Omental fat pad (tissue), 4 donors: ENCODE results near the gene EXOSC10. TPM values are rescaled to one million over a fixed set of nuclear protein-coding genes. Genes with fewer than 3 reads are reported as not detected.

Experiments
- ATAC-seq: fragments of 150-250 bp; one replicate; pipeline ENCODE4 v1.9.1; 2016; ENCODE audit warnings: mild to moderate bottlenecking, moderate library complexity; ENCODE audit not compliant: low FRiP score
- DNase-seq: peaks from one replicate; pipeline ENCODE4 v3.0.0-alpha.2; 2019; ENCODE audit warnings: low spot score
- total RNA-seq, 4 donors: library from RNA; depleted of rRNA; stranded (reverse); fragments of >200 nt; gene quantifications; one replicate each; pipeline ENCODE4 v1.1.0, GENCODE V29; 2016
- TF ChIP-seq, protein P1 (sequence below), 3 donors: fragments of 450-650 bp; IDR thresholded peaks; one replicate each; pipeline ENCODE4 v1.5.1; 2016 to 2017; ENCODE audit warnings: antibody characterized with exemption in 3 of 3, mild to moderate bottlenecking in 3 of 3, moderate library complexity in 2 of 3

The EXOSC10 gene
- total RNA-seq, 4 donors from 2014 or later: 39.7 to 65.4 (median 56.9) TPM

DNA sequence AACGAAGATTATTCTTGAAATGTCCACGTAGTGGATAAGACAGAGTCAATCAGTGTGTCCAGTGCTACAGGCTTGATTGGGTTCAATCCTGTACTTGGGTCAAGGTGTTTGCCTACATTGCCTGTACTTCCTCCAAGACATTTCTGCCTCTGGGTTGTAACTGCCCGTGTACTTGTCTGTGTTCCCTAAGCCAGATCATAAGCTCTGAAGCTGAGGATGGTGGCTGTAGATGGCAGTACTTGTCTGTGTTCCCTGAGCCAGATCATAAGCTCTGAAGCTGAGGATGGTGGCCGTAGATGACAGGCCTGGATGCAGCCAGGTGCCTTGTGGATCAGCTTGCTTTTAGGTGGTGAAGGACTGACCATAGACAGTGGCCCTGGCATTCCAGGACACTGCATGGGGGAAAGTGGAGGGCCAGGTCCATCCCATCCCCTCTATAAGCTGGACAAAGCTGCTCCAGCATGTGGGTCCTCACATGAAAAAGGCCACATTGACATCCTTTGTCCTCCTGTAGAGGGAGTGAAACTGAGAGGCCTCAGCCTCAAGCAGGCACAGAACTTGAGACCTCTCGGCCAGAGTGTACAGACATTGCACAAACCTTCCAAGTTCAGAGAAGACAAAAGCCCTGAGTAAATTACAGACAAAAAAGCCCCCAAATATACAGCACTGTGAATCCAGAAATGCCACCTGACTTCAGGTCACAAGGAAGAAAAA is 37.9 kb downstream of the EXOSC10 start:
- TF ChIP-seq, protein P1, sequence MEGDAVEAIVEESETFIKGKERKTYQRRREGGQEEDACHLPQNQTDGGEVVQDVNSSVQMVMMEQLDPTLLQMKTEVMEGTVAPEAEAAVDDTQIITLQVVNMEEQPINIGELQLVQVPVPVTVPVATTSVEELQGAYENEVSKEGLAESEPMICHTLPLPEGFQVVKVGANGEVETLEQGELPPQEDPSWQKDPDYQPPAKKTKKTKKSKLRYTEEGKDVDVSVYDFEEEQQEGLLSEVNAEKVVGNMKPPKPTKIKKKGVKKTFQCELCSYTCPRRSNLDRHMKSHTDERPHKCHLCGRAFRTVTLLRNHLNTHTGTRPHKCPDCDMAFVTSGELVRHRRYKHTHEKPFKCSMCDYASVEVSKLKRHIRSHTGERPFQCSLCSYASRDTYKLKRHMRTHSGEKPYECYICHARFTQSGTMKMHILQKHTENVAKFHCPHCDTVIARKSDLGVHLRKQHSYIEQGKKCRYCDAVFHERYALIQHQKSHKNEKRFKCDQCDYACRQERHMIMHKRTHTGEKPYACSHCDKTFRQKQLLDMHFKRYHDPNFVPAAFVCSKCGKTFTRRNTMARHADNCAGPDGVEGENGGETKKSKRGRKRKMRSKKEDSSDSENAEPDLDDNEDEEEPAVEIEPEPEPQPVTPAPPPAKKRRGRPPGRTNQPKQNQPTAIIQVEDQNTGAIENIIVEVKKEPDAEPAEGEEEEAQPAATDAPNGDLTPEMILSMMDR (IDR thresholded peaks at IDR 0.05): no peak
- no peak for ATAC-seq
- DNase-seq: no peak

- peak; percentile 99 for ATAC-seq
- DNase-seq: peak; percentile 73
- TF ChIP-seq, protein P1 (IDR thresholded peaks at IDR 0.05): peak in 1 of 3 donors; percentile 12
These were observed 39.5 kb downstream of the EXOSC10 start, which contains the start of gene SRM for GRCh38 chr1:11059968-11060830. TSS of gene SRM (minus strand) at chr1:11060018. CDS start at chr1:11059943, 75 bp downstream.

DNA sequence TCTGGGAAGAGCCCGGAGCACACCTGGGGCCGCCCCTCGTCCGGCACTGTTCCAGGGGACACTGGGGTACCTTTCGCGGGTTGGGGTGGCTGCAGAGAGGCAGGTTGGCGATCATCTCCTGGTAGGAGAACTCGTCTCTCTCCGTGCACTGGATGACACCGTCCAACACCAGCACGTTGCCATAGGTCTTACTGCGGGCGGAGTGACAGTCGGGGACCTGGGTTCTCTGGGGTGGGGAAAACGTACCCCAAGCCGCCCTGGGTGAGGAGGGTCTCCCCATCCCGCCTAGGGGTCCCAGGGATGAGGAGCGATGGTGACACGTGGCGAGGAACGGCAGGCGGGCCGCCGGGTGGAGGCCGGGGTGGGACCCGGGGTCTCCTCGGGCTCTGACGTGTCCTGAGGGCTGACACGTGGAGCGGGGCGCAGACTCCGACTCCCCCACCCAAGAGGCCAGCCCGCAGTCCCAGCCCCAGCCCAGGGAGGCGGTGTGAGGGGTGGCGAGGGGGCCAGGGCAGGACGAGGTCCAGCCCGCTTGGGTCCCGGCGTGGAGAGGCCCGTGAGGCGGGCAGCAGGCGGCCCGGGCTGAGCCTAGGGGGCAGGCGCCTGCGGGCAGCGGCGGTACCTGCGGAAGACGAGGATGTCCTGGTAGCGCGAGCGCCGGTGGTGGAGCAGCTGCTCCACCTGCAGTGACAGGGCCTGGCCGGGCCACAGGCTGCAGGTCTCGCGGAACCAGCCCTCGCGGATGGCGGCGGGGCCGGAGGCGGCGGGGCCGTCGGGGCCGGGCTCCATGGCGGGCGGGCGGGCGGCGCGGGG is 40.3 kb downstream of the EXOSC10 start:
- DNase-seq: no peak
- peak; percentile 9 for ATAC-seq
- TF ChIP-seq, protein P1 (IDR thresholded peaks at IDR 0.05): no peak

- ATAC-seq: no peak
- TF ChIP-seq, protein P1 (IDR thresholded peaks at IDR 0.05): no peak
- no peak for DNase-seq
These were observed 41.0 kb downstream of the EXOSC10 start for GRCh38 chr1:11058595-11059154.

GRCh38 chr1:11058026-11058425 is 41.6 kb downstream of the EXOSC10 start:
- ATAC-seq (no peak), DNase-seq (no peak)
- TF ChIP-seq, protein P1 (IDR thresholded peaks at IDR 0.05): no peak

DNA sequence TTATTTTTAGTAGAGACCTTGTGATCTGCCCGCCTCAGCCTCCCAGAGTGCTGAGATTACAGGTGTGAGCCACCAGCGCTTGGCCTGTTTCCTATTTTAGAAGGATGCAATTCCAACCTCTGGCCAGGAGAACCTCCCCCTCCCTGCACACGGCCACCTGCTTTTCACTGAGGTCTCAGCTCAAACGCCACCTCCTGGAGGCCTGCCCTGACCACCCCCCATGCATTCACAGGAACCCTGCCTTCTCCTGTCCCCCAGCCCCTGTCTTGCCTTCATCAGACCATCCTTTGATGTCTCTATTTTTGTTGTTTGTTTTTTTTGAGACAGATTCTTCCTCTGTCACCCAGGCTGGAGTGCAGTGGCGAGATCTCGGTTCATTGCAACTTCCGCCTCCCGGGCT is 42.2 kb downstream of the EXOSC10 start:
- DNase-seq (no peak), ATAC-seq (no peak)
- TF ChIP-seq, protein P1 (IDR thresholded peaks at IDR 0.05): no peak
